Measurements from ENCODE around the gene PACRG.

PACRG gene

DNA sequence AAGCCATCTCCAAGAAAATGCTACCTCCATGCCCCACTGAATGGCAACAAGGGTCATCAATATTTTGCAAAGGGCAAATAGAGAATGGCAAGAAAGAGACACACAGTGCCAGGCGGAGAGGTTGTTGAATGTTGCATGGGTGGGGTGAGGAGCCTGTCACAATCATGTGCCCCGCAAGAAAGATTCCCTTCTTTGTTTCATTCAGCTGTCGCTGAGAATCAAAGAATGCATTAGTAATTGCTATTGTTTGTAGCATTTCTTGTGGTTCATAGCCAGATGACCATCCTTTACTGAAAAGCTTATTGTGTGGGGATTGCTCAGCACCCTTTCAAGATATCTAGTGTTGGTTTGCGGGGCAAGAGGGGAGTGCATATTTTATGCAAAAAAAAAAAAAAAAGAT is 520.3 kb downstream of the PACRG start:
- Histone ChIP-seq H3K4me1 (ENCODE audit: control insufficient read depth, insufficient read depth, low read length) (peaks cover 6% of the 10 kb centered on the region), H3K36me3 (ENCODE audit: control insufficient read depth, insufficient read depth, low read length) (no peaks in the 10 kb centered on the region), H3K27ac (ENCODE audit: insufficient read depth, low read depth, low read length, poor library complexity, severe bottlenecking) (no peak overlapping the region), H3K27me3 (ENCODE audit: control insufficient read depth, insufficient read depth, low read length, poor library complexity, severe bottlenecking) (no peaks in the 10 kb centered on the region), H3K4me3 (ENCODE audit: insufficient read depth, low read depth, low read length) (no peak overlapping the region), H3K9me3 (ENCODE audit: control insufficient read depth, low read length) (no peaks in the 10 kb centered on the region)
- 68 to 83% methylated on average over 3 to 4 of the region's 4 CpGs for WGBS, 2 experiments

- H3K4me1 ChIP-seq (ENCODE audit: control insufficient read depth, insufficient read depth, low read length), result peaks cover 3% of the 10 kb centered on the region
- no peaks in the 10 kb centered on the region for H3K27me3 ChIP-seq (ENCODE audit: control insufficient read depth, insufficient read depth, low read length, poor library complexity, severe bottlenecking)
- no peak overlapping the region for H3K27ac ChIP-seq (ENCODE audit: insufficient read depth, low read depth, low read length, poor library complexity, severe bottlenecking)
- H3K4me3 ChIP-seq (ENCODE audit: insufficient read depth, low read depth, low read length), result no peak overlapping the region
- 94 to 95% methylated on average over 8 of the region's 8 CpGs for WGBS, 2 experiments
- no peaks in the 10 kb centered on the region for H3K9me3 ChIP-seq (ENCODE audit: control insufficient read depth, low read length)
- H3K36me3 ChIP-seq (ENCODE audit: control insufficient read depth, insufficient read depth, low read length), result no peaks in the 10 kb centered on the region
Observed at GRCh38 chr6:163249651-163250101, 521.9 kb downstream of the PACRG start.

DNA sequence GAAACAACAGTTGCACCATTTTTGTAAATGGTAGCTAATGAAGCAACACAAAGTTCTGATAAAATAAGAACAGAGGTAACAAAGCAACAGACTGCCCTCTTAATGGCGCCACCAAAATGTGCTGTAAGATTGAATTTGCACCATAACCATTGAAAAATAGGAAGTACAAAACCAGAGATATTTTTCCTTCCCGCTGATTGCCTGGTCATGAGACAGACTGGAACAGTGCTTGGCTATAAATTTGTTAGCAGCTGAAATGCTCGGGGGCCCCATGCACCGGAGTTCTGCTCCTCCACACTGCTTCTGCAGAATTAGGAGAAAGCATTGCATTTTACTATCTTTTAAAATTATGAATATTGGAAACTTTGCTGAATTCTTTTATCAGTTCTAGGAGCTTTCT is 522.3 kb downstream of the PACRG start:
- H3K4me3 ChIP-seq (ENCODE audit: insufficient read depth, low read depth, low read length), result no peak overlapping the region
- no peaks in the 10 kb centered on the region for H3K27me3 ChIP-seq (ENCODE audit: control insufficient read depth, insufficient read depth, low read length, poor library complexity, severe bottlenecking)
- H3K27ac ChIP-seq (ENCODE audit: insufficient read depth, low read depth, low read length, poor library complexity, severe bottlenecking), result no peak overlapping the region
- H3K9me3 ChIP-seq (ENCODE audit: control insufficient read depth, low read length), result no peaks in the 10 kb centered on the region
- H3K4me1 ChIP-seq (ENCODE audit: control insufficient read depth, insufficient read depth, low read length), result peaks cover 3% of the 10 kb centered on the region
- H3K36me3 ChIP-seq (ENCODE audit: control insufficient read depth, insufficient read depth, low read length), result no peaks in the 10 kb centered on the region
- WGBS, 2 experiments, result 98 to 100% methylated on average over 4 of the region's 4 CpGs

GRCh38 chr6:163252061-163252591 is 524.4 kb downstream of the PACRG start:
- Histone ChIP-seq H3K27ac (ENCODE audit: insufficient read depth, low read depth, low read length, poor library complexity, severe bottlenecking) (no peak overlapping the region), H3K4me1 (ENCODE audit: control insufficient read depth, insufficient read depth, low read length) (peaks cover 3% of the 10 kb centered on the region), H3K36me3 (ENCODE audit: control insufficient read depth, insufficient read depth, low read length) (no peaks in the 10 kb centered on the region), H3K27me3 (ENCODE audit: control insufficient read depth, insufficient read depth, low read length, poor library complexity, severe bottlenecking) (no peaks in the 10 kb centered on the region), H3K9me3 (ENCODE audit: control insufficient read depth, low read length) (no peaks in the 10 kb centered on the region), H3K4me3 (ENCODE audit: insufficient read depth, low read depth, low read length) (no peak overlapping the region)
- 87 to 89% methylated on average over 27 of the region's 27 CpGs for WGBS, 2 experiments

DNA sequence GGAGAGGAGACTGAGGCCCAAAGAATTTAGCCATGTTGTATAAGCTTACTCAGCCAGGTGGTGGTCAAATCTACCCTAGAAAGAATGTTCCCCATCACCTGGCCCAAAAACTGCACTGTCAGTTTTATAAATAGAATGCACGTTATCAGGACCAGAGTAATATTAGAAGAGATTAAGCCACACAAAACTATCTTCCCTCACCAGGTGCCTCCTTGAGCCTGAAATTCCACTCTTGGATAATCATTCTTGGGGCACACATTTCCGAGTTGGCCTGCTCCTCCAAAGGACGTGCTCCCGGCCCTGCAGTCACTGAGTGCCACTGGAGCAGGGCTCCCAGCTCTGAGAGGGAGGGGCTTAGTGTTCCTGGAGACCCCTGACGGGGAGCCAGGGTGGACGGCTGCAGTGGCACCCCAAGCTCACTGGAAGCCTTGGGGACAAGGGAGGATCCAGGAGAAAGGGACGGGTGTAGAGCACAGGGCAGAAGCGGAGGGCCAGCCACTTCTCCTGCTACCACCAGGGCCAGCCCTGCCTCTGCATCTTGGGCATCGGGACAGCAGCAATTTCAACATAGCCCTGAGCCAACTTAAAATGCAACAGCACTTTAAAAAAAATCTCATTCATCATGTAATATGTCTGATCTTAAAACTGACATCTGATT is 525.9 kb downstream of the PACRG start:
- Histone ChIP-seq H3K27ac (ENCODE audit: insufficient read depth, low read depth, low read length, poor library complexity, severe bottlenecking) (no peak overlapping the region), H3K27me3 (ENCODE audit: control insufficient read depth, insufficient read depth, low read length, poor library complexity, severe bottlenecking) (no peaks in the 10 kb centered on the region), H3K36me3 (ENCODE audit: control insufficient read depth, insufficient read depth, low read length) (no peaks in the 10 kb centered on the region), H3K9me3 (ENCODE audit: control insufficient read depth, low read length) (no peaks in the 10 kb centered on the region), H3K4me3 (ENCODE audit: insufficient read depth, low read depth, low read length) (no peak overlapping the region), H3K4me1 (ENCODE audit: control insufficient read depth, insufficient read depth, low read length) (no peaks in the 10 kb centered on the region)
- 84% methylated on average over 9 of the region's 9 CpGs for WGBS, 2 experiments

- Histone ChIP-seq H3K4me1 (ENCODE audit: control insufficient read depth, insufficient read depth, low read length) (no peaks in the 10 kb centered on the region), H3K36me3 (ENCODE audit: control insufficient read depth, insufficient read depth, low read length) (no peaks in the 10 kb centered on the region), H3K4me3 (ENCODE audit: insufficient read depth, low read depth, low read length) (no peak overlapping the region), H3K27ac (ENCODE audit: insufficient read depth, low read depth, low read length, poor library complexity, severe bottlenecking) (no peak overlapping the region), H3K9me3 (ENCODE audit: control insufficient read depth, low read length) (no peaks in the 10 kb centered on the region), H3K27me3 (ENCODE audit: control insufficient read depth, insufficient read depth, low read length, poor library complexity, severe bottlenecking) (no peaks in the 10 kb centered on the region)
- 80 to 83% methylated on average over 6 to 7 of the region's 7 CpGs for WGBS, 2 experiments
Observed at GRCh38 chr6:163254341-163254835, 526.6 kb downstream of the PACRG start.

GRCh38 chr6:163255265-163255664 is 527.5 kb downstream of the PACRG start:
- Histone ChIP-seq H3K4me3 (ENCODE audit: insufficient read depth, low read depth, low read length) (no peak overlapping the region), H3K27ac (ENCODE audit: insufficient read depth, low read depth, low read length, poor library complexity, severe bottlenecking) (no peak overlapping the region), H3K27me3 (ENCODE audit: control insufficient read depth, insufficient read depth, low read length, poor library complexity, severe bottlenecking) (no peaks in the 10 kb centered on the region), H3K9me3 (ENCODE audit: control insufficient read depth, low read length) (no peaks in the 10 kb centered on the region), H3K36me3 (ENCODE audit: control insufficient read depth, insufficient read depth, low read length) (no peaks in the 10 kb centered on the region), H3K4me1 (ENCODE audit: control insufficient read depth, insufficient read depth, low read length) (no peaks in the 10 kb centered on the region)
- 94 to 95% methylated on average over 2 of the region's 2 CpGs for WGBS, 2 experiments

DNA sequence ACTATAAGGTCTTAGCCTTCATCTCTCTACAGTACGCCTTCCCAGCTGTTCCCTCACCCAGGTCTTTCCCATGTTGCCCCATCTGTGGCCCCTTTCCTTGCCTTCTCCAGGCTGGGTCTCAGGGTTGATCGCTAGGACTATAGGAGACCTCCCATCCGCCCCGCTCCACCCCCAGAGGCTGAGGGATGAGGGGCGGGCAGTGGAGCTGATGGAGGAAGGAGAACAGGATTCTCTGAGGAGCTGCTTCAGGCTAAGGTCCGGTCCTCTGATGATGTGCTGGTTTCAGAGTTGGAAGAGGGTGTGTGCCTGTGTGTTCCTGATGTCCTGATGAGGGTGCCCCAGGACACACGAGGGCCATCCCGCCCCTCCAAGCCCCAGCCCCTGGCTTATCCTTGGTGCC is 531.9 kb downstream of the PACRG start:
- H3K4me3 ChIP-seq (ENCODE audit: insufficient read depth, low read depth, low read length), result no peak overlapping the region
- peak overlapping the region; percentile 27 for H3K27ac ChIP-seq (ENCODE audit: insufficient read depth, low read depth, low read length, poor library complexity, severe bottlenecking)
- 72 to 74% methylated on average over 8 of the region's 8 CpGs for WGBS, 2 experiments
- peaks cover 10% of the 10 kb centered on the region for H3K4me1 ChIP-seq (ENCODE audit: control insufficient read depth, insufficient read depth, low read length)
- H3K9me3 ChIP-seq (ENCODE audit: control insufficient read depth, low read length), result no peaks in the 10 kb centered on the region
- H3K27me3 ChIP-seq (ENCODE audit: control insufficient read depth, insufficient read depth, low read length, poor library complexity, severe bottlenecking), result no peaks in the 10 kb centered on the region
- H3K36me3 ChIP-seq (ENCODE audit: control insufficient read depth, insufficient read depth, low read length), result no peaks in the 10 kb centered on the region

- Histone ChIP-seq H3K4me3 (ENCODE audit: insufficient read depth, low read depth, low read length) (no peak overlapping the region), H3K27me3 (ENCODE audit: control insufficient read depth, insufficient read depth, low read length, poor library complexity, severe bottlenecking) (no peaks in the 10 kb centered on the region), H3K9me3 (ENCODE audit: control insufficient read depth, low read length) (no peaks in the 10 kb centered on the region), H3K36me3 (ENCODE audit: control insufficient read depth, insufficient read depth, low read length) (no peaks in the 10 kb centered on the region), H3K27ac (ENCODE audit: insufficient read depth, low read depth, low read length, poor library complexity, severe bottlenecking) (peak overlapping the region; percentile 27), H3K4me1 (ENCODE audit: control insufficient read depth, insufficient read depth, low read length) (peaks cover 10% of the 10 kb centered on the region)
- WGBS, 2 experiments, result 3 to 4% methylated on average over 21 of the region's 21 CpGs
Observed at GRCh38 chr6:163260111-163260895, 532.5 kb downstream of the PACRG start.

DNA sequence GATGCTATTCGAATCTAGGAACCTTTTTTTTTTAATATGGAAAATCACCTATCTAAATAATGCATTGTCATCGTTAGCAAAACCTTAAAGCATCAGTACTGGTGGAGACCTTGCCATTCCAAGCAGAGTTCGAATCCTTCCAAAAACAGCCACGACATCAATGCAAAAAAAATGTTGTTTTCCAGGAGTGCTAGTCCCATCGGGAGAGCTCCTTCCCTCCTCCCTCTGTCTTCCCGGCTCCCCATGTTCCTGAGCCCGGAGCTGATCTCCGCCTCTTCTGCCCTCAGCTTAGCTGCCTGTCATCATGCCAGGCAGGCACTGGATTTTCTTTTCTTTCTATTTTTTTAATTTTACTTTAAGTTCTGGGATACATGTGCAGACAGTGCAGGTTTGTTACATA is 533.1 kb downstream of the PACRG start:
- Histone ChIP-seq H3K27me3 (ENCODE audit: control insufficient read depth, insufficient read depth, low read length, poor library complexity, severe bottlenecking) (no peaks in the 10 kb centered on the region), H3K27ac (ENCODE audit: insufficient read depth, low read depth, low read length, poor library complexity, severe bottlenecking) (no peak overlapping the region), H3K9me3 (ENCODE audit: control insufficient read depth, low read length) (no peaks in the 10 kb centered on the region), H3K4me1 (ENCODE audit: control insufficient read depth, insufficient read depth, low read length) (peaks cover 10% of the 10 kb centered on the region), H3K4me3 (ENCODE audit: insufficient read depth, low read depth, low read length) (no peak overlapping the region), H3K36me3 (ENCODE audit: control insufficient read depth, insufficient read depth, low read length) (no peaks in the 10 kb centered on the region)
- 3 to 6% methylated on average over 7 to 8 of the region's 8 CpGs for WGBS, 2 experiments
